Activated CD4-positive, alpha-beta T cell treated with anti-CD3 and anti-CD28 coated beads, Interleukin-2, amount 50 U/mL, for 48 hours (primary cell): ENCODE measurements around the gene OSBP.
"Not testable (repeated sequence)": the region's sequence is repeated elsewhere in the genome, so short reads cannot be mapped to it uniquely, and the experiment has no call there.

Experiments used
- DNase-seq, 2 experiments: peaks; one replicate each; pipeline ENCODE4 v3.0.0-alpha.2; 2020

OSBP gene, protein sequence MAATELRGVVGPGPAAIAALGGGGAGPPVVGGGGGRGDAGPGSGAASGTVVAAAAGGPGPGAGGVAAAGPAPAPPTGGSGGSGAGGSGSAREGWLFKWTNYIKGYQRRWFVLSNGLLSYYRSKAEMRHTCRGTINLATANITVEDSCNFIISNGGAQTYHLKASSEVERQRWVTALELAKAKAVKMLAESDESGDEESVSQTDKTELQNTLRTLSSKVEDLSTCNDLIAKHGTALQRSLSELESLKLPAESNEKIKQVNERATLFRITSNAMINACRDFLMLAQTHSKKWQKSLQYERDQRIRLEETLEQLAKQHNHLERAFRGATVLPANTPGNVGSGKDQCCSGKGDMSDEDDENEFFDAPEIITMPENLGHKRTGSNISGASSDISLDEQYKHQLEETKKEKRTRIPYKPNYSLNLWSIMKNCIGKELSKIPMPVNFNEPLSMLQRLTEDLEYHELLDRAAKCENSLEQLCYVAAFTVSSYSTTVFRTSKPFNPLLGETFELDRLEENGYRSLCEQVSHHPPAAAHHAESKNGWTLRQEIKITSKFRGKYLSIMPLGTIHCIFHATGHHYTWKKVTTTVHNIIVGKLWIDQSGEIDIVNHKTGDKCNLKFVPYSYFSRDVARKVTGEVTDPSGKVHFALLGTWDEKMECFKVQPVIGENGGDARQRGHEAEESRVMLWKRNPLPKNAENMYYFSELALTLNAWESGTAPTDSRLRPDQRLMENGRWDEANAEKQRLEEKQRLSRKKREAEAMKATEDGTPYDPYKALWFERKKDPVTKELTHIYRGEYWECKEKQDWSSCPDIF

DNA sequence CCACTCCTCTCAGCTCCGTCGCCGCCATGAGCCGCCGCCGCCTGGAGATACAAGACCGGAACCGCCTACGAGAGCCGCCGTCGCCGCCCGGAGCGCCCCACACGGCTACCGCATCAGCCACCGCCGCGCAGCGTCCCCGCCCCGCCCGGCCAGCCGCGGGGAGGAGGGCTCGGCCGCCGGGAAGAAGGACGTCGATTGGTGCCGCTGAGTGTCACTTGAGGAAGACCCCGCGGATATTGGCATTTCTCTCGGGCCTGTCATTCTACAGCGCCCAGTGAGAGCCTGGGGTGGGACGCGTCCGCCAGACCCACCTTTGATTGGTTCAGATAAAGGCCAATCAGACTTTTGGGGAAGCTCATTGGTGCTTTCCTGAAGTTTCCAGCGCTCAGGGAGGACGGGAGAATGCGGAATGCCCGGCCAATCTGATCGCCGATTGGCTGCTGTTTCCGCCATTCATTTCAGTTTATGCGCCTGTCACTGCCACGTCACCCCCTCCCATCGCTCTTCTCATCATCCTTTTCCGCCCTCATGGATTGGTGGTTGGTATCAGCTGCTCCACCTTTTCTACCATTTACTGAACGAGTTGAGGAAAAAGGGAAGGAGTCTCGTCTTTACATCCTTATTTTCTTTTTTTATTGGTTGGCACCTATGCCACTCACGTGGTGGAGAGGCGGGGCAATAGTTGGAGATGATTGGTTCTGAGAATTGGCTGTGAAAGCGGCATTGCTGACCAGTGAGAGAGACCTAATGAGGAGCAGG lies at the start of gene OSBP:
Gene OSBP, minus strand, starts transcription at position 138 of the 759 bp plus-strand sequence. Its CDS starts 110 bp downstream, at position 28.
- peak; percentile 97 to 98 for DNase-seq

GRCh38 chr11:59660621-59661020 lies 45.0 kb upstream of the OSBP start:
- DNase-seq: no peak

GRCh38 chr11:59659981-59660380 lies 44.4 kb upstream of the OSBP start:
- DNase-seq: no peak

DNA sequence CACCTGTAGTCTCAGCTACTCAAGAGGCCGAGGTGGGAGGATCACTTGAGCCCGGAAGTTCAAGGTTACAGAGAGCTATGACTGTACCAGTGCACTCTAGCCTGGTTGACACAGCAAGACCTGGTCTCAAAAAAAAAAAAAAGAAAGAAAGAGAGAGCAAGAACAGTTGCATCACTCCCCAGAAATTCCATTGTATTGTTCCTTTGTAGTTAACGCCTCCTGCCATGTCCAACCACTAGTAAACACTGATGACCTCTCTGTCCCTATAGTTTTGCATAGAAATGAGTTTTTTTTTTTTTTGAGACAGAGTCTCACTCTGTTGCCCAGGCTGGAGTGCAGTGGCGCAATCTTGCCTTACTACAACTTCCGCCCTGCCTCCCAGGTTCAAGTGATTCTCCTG lies 42.5 kb upstream of the OSBP start:
- no peak for DNase-seq

DNA sequence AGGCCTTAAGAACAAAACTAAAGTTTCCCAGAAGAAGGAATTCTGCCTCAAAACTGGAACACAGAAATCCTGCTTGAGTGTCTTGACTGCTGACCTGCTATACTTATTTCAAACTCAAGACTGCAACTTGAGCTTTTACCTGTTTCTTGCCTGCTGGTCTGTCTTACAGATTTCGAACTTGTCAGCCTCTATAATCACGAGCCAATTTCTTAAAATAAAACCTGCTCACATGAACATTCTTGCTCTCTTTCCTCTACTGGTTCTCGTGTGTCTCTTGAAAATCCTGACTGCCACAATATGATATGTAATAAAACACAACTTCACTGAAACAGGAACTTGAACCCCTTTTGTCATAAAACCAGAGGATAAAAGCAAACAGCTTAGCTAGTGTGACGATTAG lies 39.3 kb upstream of the OSBP start:
- DNase-seq: no peak

- DNase-seq: no peak
Measured at GRCh38 chr11:59647245-59647980, 31.8 kb upstream of the OSBP start.

DNA sequence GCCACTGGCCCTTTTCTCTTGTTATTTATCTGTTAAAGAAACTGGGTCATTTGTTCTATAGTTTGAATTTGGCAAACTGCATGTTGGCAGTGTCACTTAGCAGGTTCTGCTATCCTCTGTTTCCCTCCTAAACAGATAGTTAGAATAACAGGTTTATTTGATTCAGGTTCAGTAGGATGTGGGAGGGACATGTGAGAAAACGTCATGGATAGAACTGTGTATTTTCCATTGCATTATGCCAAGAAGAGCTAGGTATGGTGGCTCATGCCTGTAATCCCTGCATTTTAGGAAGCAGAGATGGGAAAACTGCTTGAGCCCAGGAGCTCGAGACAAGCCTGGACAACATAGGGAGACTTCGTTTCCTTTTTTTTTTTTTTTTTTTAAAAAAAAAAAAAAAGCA lies 29.0 kb upstream of the OSBP start:
- no peak for DNase-seq

- DNase-seq: no peak
Measured at GRCh38 chr11:59643390-59643789, 27.8 kb upstream of the OSBP start.

DNA sequence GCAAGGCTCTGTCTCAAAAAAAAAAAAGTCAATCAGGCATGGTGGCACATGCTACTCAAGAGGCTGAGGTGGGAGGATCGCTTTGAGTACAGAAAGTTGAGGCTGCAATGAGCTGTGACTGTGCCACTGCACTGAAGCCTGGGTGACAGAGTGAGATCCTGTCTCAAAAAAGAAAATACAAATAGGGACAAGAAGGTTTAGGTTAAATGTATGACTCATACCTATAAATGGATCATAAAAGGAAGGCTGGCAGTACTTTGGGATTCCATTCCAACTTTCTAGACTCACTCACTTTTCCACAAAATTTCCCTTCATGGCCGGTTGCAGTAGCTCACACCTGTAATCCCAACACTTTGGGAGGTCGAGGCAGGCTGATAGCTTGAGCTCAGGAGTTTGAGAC lies 25.6 kb upstream of the OSBP start:
- no peak for DNase-seq

- no peak for DNase-seq
Measured at GRCh38 chr11:59630493-59630892, 14.9 kb upstream of the OSBP start.

DNA sequence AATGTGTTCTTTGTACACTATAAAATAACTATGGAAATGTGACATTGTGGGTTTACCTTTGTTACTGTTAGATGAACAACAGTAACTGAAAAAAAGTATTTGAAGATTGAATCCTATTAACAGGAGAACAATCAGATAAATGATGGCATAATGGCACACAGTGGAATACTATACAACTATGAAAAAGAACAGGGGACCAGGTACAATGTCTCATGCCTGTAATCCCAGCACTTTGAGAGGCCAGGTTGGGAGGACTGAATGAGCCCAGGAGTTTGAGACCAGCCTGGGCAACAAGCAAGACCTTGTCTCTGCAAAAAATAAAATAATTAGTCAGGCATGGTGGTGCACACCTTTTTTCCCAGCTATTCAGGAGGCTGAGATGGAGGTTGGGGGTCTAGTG lies 14.4 kb upstream of the OSBP start:
- no peak for DNase-seq

DNA sequence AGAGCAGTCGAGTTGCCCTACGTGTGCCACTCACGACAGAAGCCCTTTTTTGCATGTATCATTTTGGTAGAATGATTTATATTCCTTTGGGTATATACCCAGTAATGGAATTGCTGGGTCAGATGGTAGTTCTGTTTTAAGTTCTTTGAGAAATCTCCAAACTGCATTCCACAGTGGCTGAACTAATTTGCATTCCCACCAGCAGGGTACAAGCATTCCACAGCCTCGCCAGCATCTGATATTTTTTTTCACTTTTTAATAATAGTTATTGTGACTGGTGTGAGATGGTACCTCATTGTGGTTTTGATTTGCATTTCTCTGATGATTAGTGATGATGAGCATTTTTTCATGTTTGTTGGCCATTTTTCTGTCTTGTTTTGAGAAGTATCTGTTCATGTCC lies 11.4 kb upstream of the OSBP start:
- DNase-seq: not testable (repeated sequence)

DNA sequence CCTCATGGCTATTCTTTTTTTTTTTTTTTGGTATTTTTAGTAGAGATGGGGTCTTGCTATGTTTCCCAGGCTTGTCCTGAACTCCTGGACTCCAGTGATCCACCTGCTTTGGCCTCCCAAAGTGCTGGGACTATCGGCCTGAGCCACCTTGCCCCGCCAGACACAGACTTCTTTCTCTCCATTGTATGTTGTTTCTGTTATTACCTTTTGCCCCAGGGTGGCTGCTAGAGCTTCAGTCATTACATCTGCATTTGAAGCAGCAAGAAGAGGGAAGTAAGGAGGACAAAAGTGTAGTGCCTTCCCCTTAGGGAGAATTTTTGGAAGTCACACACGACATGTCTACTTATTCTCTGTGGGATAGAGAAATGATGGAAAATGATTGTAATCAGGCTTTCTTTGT lies 10.1 kb upstream of the OSBP start:
- DNase-seq: no peak

DNA sequence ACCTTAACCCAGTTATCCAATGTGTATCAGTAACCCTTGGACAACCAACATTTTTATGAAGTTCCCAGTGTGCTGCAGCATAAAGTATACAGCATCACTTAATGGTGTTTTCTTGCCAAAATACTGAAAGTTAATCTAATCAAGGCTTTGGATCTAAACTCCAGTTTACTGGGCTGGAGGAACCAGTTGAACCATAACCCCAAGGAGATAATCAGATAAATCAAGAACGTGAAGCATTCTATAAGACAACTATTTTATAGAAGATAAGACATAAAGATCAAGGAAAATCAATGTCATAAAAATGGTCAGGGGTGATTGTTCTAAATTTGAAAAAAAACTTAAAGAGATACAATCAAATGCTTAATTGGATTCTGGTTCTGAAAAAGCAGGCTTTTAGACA lies 2.3 kb upstream of the OSBP start:
- DNase-seq: no peak

GRCh38 chr11:59616396-59616982 lies 915 bp upstream of the OSBP start:
- DNase-seq: no peak

DNA sequence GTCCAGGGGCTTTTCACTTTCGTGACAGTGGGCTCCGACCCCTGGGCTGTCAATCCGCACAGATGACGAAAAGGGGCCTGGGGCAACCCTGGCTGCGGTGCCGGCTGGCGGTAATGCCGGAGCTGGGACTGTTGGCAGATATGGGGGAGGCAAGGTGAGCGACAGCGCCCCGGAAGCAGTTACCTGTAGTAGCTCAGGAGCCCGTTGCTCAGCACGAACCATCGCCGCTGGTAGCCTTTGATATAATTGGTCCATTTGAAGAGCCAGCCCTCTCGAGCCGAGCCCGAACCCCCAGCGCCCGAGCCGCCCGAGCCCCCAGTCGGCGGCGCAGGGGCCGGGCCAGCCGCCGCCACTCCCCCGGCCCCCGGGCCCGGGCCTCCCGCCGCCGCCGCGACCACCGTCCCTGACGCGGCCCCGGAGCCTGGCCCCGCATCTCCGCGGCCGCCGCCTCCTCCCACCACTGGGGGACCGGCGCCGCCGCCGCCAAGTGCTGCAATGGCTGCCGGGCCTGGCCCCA lies 396 bp downstream of the OSBP start:
- peak; percentile 47 to 61 for DNase-seq

DNA sequence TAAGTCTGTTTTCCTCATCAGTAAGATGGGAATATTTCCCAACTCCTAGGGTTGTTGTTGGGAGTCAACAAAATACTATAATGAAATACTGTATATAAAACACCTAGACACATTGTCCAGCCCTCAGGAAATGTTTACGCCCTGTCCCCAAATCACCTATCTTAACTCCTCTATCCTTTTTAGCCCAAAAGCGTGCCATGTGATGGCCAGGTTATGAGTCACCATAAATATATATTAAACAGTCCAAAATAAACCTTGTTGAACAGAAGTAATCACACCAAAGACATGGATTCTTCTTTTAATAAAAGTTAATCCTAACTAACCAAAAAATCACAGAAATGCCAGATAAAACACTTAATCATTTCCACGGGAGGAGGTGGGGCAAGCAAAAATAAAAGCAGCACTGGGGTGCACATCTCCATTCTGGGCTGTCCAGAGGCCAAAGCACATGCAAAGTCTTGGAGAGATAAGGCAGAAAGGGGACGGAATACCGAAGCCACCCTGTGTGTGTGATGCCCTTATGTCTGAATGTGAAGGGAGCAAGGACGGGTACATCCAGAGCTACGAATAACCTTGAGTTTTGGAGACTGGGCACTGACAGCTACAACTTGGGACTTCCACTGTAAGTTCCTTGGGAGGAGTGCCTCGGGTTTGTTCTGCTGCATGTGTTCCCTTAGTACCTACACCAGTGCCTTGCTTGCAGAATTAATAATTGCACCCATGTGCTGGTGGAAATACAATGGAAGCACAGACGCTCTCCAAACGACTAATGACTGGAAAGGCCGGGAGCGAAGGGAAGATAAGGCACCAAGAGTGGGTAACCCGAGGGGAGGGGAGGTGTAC lies 1.1 kb downstream of the OSBP start:
- no peak for DNase-seq

GRCh38 chr11:59611570-59612565 lies 3.7 kb downstream of the OSBP start:
- no peak for DNase-seq

DNA sequence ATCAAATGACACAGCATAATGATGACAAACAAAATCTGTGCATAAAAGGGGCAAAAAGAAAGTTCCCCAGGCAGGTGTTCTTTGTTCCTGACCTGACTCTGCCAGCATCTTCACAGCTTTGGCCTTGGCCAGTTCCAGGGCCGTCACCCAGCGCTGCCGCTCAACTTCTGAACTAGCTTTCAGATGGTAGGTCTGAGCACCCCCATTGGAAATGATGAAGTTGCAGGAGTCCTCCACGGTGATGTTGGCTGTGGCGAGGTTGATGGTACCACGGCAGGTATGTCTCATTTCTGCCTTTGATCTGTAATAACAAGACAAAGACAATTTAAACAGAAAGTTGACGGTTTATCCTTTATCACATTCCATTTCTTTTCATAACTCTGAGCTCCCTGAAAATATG lies 5.3 kb downstream of the OSBP start:
- peak; percentile 21 to 34 for DNase-seq
